ENCODE results near the gene CDC6.

DNA sequence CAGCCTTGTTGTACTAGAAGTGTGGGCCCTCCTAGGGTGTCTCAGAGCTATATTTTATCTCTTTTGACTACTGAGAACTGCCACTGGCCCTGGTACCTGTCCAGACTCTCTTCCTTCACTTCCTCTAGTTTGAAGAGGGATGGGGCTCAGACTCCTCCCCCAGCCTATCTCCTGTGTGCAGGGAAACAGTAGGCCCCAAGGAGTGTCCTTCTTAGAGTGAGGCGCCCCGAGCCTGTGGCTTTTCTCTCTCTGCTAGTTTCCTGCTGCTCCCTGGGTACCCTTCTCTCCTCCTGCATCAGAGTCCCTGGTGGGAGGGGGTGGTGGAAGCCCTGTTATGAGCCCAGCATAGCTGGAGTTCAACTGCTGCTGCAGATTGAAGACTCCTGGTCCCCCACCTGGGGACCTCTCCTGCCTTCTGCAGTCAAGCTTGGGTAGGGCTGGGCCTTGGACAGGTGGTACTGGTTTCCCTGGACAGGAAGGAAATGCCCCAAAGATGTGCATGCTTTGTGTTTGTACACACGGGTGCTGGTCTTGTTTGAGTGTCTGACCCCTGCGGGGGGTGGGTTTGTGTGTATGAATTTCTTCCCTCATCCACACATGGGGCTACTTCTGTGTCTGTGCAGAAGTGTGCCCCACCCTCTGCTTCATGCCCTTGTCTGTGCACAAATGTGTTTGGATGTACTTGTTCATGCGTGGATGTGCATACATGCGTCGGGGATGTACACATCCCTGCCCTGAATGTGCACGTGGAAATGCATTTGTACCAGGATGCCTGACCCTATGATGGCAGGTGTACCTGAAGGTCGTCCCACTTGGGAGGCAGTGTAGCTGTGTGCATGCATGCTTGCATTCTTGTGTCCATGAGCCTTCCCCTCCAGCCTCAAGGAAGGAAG is 28.2 kb downstream of the CDC6 start:
- TF ChIP-seq CTCF (IDR thresholded peaks at IDR 0.05; ENCODE audit: low read depth, low read length) (no peak), POLR2A (IDR thresholded peaks at IDR 0.05; ENCODE audit: extremely low read depth, insufficient read length) (no peak), MAX (IDR thresholded peaks at IDR 0.05; ENCODE audit: low read depth, low read length) (no peak)

Data from NB4 (cell line).